Measurements from ENCODE around the gene B4GALT5. TPM values are rescaled to one million over a fixed set of nuclear protein-coding genes. Genes with fewer than 3 reads are reported as not detected.
A peak's percentile ranks its signal among the peaks of the same experiment; 100 is the strongest.
"Not testable (repeated sequence)": the region's sequence is repeated elsewhere in the genome, so short reads cannot be mapped to it uniquely, and the experiment has no call there.

B4GALT5 gene, protein sequence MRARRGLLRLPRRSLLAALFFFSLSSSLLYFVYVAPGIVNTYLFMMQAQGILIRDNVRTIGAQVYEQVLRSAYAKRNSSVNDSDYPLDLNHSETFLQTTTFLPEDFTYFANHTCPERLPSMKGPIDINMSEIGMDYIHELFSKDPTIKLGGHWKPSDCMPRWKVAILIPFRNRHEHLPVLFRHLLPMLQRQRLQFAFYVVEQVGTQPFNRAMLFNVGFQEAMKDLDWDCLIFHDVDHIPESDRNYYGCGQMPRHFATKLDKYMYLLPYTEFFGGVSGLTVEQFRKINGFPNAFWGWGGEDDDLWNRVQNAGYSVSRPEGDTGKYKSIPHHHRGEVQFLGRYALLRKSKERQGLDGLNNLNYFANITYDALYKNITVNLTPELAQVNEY
- polyA plus RNA-seq (2013, experiment 1 of 2) = 30.3 TPM
- 25.8 TPM for polyA plus RNA-seq (2013, experiment 2 of 2)

DNA sequence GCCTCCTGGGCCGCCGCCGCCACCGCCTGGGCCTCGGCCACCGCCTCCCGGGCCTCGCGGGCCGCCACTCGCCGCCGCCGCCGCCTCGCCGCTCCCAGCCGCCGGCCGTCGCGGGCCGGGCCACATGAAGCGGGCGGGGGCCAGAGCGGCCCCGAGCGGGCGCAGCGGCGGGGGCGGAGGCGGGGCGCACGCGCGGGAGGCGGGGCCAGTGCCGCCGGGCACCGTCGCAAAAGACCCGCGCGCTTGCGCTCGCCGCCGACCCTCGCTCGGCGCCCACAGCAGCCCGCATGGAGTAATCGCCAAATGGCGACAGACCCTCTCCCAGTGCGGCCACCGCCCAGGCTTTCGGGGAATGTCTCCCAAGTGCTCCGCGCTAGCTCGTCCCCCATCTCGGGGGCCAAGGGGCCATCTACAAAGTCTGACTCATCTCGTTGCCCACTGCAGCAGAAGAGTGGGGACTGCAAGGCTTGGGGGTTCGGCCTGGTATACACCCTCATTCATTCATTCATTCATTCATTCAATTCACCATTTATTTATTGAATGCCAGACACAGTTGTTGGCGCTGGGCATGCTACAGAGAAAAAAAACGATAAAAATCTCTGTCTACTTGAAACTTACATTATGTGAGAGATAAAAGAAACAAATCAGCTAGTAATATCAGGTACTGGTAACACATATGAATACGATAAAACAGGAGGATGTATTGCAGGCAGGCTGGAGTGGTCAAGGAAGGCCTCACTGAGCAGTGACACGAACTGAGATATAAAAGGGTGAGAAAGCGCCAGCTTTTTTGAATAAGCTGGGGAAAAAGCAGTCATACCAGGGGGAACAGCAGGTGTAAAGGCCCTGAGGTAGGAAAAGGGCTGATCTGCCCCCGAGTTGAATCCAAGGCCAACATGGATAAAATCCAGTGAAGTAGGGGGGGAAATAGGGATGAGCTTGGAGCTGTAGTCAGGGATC is at the start of gene B4GALT5:
TSS of gene B4GALT5 (minus strand) at position 126 of the 960 bp plus-strand sequence. CDS start 188 bp downstream, outside the sequence.
- peak within 1 kb of the TSS; percentile 93 for H3K4me3 ChIP-seq (ENCODE audit: extremely low read depth, insufficient read depth, low read length, poor library complexity, severe bottlenecking)
- H3K27ac ChIP-seq (ENCODE audit: low read depth, low read length, severe bottlenecking) = peak within 1 kb of the TSS; percentile 67
- H3K36me3 ChIP-seq (ENCODE audit: control insufficient read depth, insufficient read depth, low read length) = no peaks in the 10 kb centered on the region
- no peaks in the 10 kb centered on the region for H3K9me3 ChIP-seq (ENCODE audit: control insufficient read depth, low read length)
- WGBS, 2 experiments (ENCODE audit: insufficient coverage in 2 of 2) = 5 to 8% methylated on average over 41 to 67 of the region's 70 CpGs
- peaks cover 14% of the 10 kb centered on the region for H3K4me1 ChIP-seq (ENCODE audit: control insufficient read depth, insufficient read depth, low read length, poor library complexity, severe bottlenecking)

DNA sequence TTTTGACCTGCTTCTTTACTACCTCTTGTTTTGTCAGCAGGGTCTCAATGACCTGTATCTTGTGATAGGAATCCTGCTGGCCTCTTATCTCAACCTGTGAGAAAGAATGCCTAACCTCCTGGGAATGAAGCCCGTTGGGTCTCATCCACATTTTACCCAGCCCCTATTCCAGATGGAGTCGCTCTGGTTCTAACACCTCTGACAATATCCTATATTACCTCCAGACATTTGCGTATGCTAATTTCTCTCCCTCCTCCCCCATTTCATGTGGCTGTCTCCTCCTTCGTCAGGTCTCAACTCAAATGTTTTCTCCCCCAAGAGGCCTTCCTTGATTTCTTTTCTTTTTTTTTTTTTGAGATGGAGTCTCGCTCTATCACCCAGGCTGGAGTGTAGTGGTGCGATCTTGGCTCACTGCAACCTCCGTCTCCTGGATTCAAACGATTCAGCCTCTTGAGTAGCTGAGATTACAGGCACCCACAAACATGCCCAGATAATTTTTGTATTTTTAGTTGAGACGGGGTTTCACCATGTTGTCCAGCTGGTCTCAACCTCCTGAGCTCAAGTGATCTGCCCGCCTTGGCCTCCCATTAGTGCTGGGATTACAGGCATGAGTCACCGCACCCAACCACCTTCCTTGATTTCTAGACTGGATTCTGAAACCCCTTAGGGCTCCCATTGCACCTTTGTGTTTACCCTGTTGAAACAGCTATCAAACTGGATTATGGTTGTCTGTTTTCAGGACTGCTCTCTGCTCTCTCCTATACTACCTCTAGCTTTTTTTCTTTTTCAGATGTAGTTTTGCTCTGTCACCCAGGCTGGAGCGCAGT is 49.5 kb upstream of the B4GALT5 start:
- H3K4me1 ChIP-seq (ENCODE audit: control insufficient read depth, insufficient read depth, low read length, poor library complexity, severe bottlenecking) = peaks cover 2% of the 10 kb centered on the region
- H3K36me3 ChIP-seq (ENCODE audit: control insufficient read depth, insufficient read depth, low read length) = no peaks in the 10 kb centered on the region
- H3K27ac ChIP-seq (ENCODE audit: low read depth, low read length, severe bottlenecking) = no peak overlapping the region
- H3K9me3 ChIP-seq (ENCODE audit: control insufficient read depth, low read length) = no peaks in the 10 kb centered on the region
- H3K4me3 ChIP-seq (ENCODE audit: extremely low read depth, insufficient read depth, low read length, poor library complexity, severe bottlenecking) = no peak overlapping the region
- 68 to 71% methylated on average over 8 to 12 of the region's 12 CpGs for WGBS, 2 experiments (ENCODE audit: insufficient coverage in 2 of 2)

DNA sequence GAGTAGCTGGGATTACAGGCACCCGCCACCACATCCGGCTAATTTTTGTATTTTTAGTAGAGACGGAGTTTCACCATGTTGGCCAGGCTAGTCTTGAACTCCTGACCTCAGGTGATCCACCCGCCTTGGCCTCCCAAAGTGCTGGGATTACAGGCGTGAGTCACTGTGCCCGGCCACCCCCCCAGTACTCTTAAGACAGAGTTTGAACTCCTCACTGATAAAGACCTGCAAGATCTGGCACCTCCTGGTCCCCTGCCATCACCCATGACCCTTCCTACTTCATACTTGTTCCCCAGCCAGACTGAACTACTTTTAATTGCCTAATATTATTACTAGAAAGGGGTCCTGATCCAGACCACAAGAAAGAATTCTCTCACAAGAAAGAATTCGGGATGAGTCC is 48.2 kb upstream of the B4GALT5 start:
- H3K4me3 ChIP-seq (ENCODE audit: extremely low read depth, insufficient read depth, low read length, poor library complexity, severe bottlenecking); H3K9me3 ChIP-seq (ENCODE audit: control insufficient read depth, low read length); H3K36me3 ChIP-seq (ENCODE audit: control insufficient read depth, insufficient read depth, low read length); H3K27ac ChIP-seq (ENCODE audit: low read depth, low read length, severe bottlenecking); H3K4me1 ChIP-seq (ENCODE audit: control insufficient read depth, insufficient read depth, low read length, poor library complexity, severe bottlenecking): not testable (repeated sequence)
- WGBS, 2 experiments (ENCODE audit: insufficient coverage in 2 of 2) = 92 to 96% methylated on average over 3 to 4 of the region's 7 CpGs

DNA sequence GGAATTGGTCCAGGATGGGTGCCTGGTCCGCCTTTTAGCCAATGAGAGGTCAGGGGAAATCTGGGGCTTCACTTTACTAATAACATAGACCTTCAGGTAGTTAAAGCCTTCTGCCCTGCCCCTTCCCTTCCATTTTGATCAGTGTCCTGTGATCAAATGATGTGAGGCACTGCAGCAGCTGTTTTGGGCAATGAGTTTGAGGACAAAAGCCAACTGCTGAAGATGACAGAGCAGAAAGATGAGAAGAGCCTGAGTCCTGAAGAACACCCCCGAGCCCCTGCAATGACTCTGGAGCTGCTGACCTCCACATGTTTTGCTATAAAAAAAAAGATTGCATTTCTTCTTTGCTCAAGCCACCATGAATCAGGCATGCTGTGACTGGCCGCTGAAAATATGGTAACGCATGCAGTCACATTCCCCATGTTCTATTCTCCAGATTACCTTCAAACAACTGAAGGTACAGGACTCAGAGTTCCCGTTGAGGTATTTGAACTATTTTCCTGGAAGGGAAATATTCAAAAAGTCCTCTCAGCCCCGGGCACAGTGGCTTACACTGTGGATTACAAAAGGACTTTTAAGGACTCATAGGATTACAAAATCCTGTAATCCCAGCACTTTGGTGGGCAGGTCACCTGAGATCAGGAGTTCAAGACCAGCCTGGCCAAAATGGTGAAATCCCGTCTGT is 45.7 kb upstream of the B4GALT5 start:
- 83 to 90% methylated on average over 5 to 7 of the region's 7 CpGs for WGBS, 2 experiments (ENCODE audit: insufficient coverage in 2 of 2)
- H3K27ac ChIP-seq (ENCODE audit: low read depth, low read length, severe bottlenecking) = no peak overlapping the region
- H3K9me3 ChIP-seq (ENCODE audit: control insufficient read depth, low read length) = no peaks in the 10 kb centered on the region
- no peaks in the 10 kb centered on the region for H3K36me3 ChIP-seq (ENCODE audit: control insufficient read depth, insufficient read depth, low read length)
- no peaks in the 10 kb centered on the region for H3K4me1 ChIP-seq (ENCODE audit: control insufficient read depth, insufficient read depth, low read length, poor library complexity, severe bottlenecking)
- no peak overlapping the region for H3K4me3 ChIP-seq (ENCODE audit: extremely low read depth, insufficient read depth, low read length, poor library complexity, severe bottlenecking)

DNA sequence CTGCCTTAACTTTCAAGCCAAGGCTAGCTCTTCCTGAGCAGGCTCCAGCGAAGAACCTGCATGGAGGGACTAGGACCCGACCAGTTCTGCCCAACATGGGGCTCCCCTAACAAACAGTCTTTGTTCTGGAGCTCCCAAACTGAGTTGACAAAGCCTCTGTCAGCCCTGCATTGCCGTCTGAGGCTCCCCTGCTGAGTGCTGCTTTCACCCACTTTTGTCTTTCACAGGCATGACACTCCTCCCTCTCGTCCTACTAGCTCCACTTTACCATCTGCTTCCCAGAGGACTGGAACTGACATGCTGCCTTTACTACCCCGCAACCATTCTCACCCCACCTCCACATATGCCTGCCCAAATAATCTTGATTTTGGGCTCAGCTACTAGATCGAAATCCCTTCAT is 45.1 kb upstream of the B4GALT5 start:
- Histone ChIP-seq H3K4me1 (ENCODE audit: control insufficient read depth, insufficient read depth, low read length, poor library complexity, severe bottlenecking) (no peaks in the 10 kb centered on the region), H3K9me3 (ENCODE audit: control insufficient read depth, low read length) (no peaks in the 10 kb centered on the region), H3K36me3 (ENCODE audit: control insufficient read depth, insufficient read depth, low read length) (no peaks in the 10 kb centered on the region), H3K27ac (ENCODE audit: low read depth, low read length, severe bottlenecking) (no peak overlapping the region), H3K4me3 (ENCODE audit: extremely low read depth, insufficient read depth, low read length, poor library complexity, severe bottlenecking) (no peak overlapping the region)
- 51 to 65% methylated on average over 4 to 6 of the region's 6 CpGs for WGBS, 2 experiments (ENCODE audit: insufficient coverage in 2 of 2)

DNA sequence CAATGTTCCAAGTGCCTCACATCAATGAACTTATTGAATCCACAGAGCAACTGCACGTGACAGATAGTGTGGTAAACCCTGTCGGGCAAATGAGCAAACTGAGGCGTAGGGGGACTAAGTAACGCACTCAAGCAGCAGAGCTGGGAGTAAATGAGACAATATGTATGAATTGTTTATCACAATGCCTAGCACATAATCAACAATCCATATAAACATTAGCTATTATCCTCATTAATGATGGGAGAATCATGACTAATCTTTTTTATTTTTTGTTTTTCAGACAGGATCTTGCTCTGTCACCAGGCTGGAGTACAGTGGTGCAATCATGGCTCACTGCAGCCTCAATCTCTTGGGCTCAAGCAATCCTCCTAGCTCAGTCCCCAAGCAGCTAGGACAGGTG is 43.9 kb upstream of the B4GALT5 start:
- WGBS, 2 experiments (ENCODE audit: insufficient coverage in 2 of 2) = 100% methylated on average over 1 to 2 of the region's 4 CpGs
- H3K36me3 ChIP-seq (ENCODE audit: control insufficient read depth, insufficient read depth, low read length) = no peaks in the 10 kb centered on the region
- no peaks in the 10 kb centered on the region for H3K9me3 ChIP-seq (ENCODE audit: control insufficient read depth, low read length)
- no peak overlapping the region for H3K27ac ChIP-seq (ENCODE audit: low read depth, low read length, severe bottlenecking)
- H3K4me3 ChIP-seq (ENCODE audit: extremely low read depth, insufficient read depth, low read length, poor library complexity, severe bottlenecking) = no peak overlapping the region
- H3K4me1 ChIP-seq (ENCODE audit: control insufficient read depth, insufficient read depth, low read length, poor library complexity, severe bottlenecking) = no peaks in the 10 kb centered on the region

DNA sequence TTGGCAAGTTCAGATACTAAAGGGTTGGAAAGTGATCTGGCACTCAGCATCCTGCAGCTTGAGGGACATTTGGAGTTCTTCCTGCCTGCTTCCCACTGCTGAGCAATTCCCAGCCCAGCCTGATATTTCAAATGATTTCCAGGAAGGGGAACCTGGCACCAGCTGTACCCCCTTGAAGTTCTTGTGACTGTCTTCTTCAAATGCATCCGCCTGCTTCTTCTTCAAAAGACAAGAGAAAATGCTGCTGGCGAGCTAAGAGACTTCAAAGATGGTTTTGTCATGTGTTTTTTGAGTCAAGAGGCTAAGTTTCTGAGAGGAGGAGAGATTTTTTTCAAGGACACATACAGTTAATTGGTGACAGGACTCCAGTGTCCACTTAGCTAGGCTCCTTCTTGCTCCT is 42.6 kb upstream of the B4GALT5 start:
- WGBS, 2 experiments (ENCODE audit: insufficient coverage in 2 of 2) = 86 to 94% methylated on average over 2 of the region's 2 CpGs
- H3K4me1 ChIP-seq (ENCODE audit: control insufficient read depth, insufficient read depth, low read length, poor library complexity, severe bottlenecking) = no peaks in the 10 kb centered on the region
- no peaks in the 10 kb centered on the region for H3K36me3 ChIP-seq (ENCODE audit: control insufficient read depth, insufficient read depth, low read length)
- H3K9me3 ChIP-seq (ENCODE audit: control insufficient read depth, low read length) = no peaks in the 10 kb centered on the region
- H3K27ac ChIP-seq (ENCODE audit: low read depth, low read length, severe bottlenecking) = no peak overlapping the region
- H3K4me3 ChIP-seq (ENCODE audit: extremely low read depth, insufficient read depth, low read length, poor library complexity, severe bottlenecking) = no peak overlapping the region

DNA sequence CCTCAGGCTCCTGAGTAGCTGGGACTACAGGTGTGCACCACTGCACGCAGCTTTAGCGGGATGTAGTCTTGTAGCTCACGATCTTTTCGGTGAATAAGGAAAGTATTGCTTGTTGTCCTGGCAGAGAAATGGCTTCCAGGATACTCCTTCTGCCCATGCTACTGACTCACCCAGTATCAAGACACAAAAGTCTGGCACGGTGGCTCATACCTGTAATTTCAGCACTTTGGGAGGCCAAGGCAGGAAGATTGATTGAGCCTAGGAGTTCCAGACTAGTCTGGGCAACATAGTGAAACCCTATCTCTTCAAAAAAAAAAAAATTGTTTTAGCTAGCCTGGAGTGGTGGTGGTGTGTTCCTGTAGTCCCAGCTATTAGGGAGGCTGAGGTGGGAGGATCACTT is 40.9 kb upstream of the B4GALT5 start:
- Histone ChIP-seq H3K4me3 (ENCODE audit: extremely low read depth, insufficient read depth, low read length, poor library complexity, severe bottlenecking) (no peak overlapping the region), H3K9me3 (ENCODE audit: control insufficient read depth, low read length) (no peaks in the 10 kb centered on the region), H3K27ac (ENCODE audit: low read depth, low read length, severe bottlenecking) (no peak overlapping the region), H3K36me3 (ENCODE audit: control insufficient read depth, insufficient read depth, low read length) (no peaks in the 10 kb centered on the region), H3K4me1 (ENCODE audit: control insufficient read depth, insufficient read depth, low read length, poor library complexity, severe bottlenecking) (no peaks in the 10 kb centered on the region)
- 88 to 94% methylated on average over 2 to 5 of the region's 5 CpGs for WGBS, 2 experiments (ENCODE audit: insufficient coverage in 2 of 2)

DNA sequence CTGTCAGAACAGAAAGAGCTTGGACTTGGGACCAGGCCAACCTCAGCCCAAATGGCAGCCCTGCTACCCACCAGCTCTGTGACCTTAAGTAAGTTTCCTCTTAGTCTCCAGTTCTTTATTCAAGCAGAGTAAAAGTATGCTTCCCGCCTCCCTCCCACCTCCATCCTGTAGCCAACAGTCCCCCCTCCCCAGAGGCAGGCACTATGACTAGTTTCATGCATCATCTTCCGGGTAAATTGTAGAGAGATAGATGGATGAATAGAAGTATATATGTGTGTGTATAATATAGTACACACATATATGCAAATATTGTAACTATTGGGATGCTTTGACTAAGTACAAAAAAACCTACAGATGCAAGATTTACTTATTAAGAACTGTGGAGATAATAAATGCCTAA is 39.5 kb upstream of the B4GALT5 start:
- WGBS, 2 experiments (ENCODE audit: insufficient coverage in 2 of 2) = no CpG with 5 or more reads among the region's 2 CpGs
- Histone ChIP-seq H3K9me3 (ENCODE audit: control insufficient read depth, low read length) (no peaks in the 10 kb centered on the region), H3K4me3 (ENCODE audit: extremely low read depth, insufficient read depth, low read length, poor library complexity, severe bottlenecking) (no peak overlapping the region), H3K4me1 (ENCODE audit: control insufficient read depth, insufficient read depth, low read length, poor library complexity, severe bottlenecking) (peaks cover 3% of the 10 kb centered on the region), H3K27ac (ENCODE audit: low read depth, low read length, severe bottlenecking) (no peak overlapping the region), H3K36me3 (ENCODE audit: control insufficient read depth, insufficient read depth, low read length) (no peaks in the 10 kb centered on the region)

Data from mesodermal cell (in vitro differentiated cells).